GM12878 (cell line): Measurements from ENCODE around the gene MSH5. TPM values are rescaled to one million over a fixed set of nuclear protein-coding genes. Genes with fewer than 3 reads are reported as not detected.

Experiments
- BACH1 ChIP-seq: fragments of 450-650 bp; IDR thresholded peaks from 2 replicates; pipeline ENCODE4 v1.6.1; 2017; ENCODE audit warnings: mild to moderate bottlenecking, borderline replicate concordance
- CBX3 ChIP-seq: fragments of 200-600 bp; sonication (generic); IDR thresholded peaks from 2 replicates; pipeline ENCODE4 v1.6.1; 2016; ENCODE audit warnings: low read depth, borderline replicate concordance
- CREM ChIP-seq: IDR thresholded peaks from 2 replicates; pipeline ENCODE4 v1.6.1; 2014; ENCODE audit warnings: antibody characterized with exemption, low read depth
- EP300 ChIP-seq, 2 experiments: fragments of 150-350 bp in 1 of 2; IDR thresholded peaks; 2 replicates each; pipeline ENCODE4 v1.6.1; 2011 to 2012; ENCODE audit warnings: low read depth in 2 of 2, low read length in 2 of 2, borderline replicate concordance in 1 of 2, improper control_type of control experiment in 1 of 2, inconsistent platforms in 1 of 2; ENCODE audit not compliant: control insufficient read depth in 1 of 2
- EZH2 ChIP-seq: IDR thresholded peaks from 2 replicates; pipeline ENCODE4 v1.6.1; 2012; ENCODE audit warnings: low read depth, mild to moderate bottlenecking, control low read depth, inconsistent platforms, low read length, borderline replicate concordance; ENCODE audit not compliant: control insufficient read depth
- HDGF ChIP-seq: fragments of 450-650 bp; IDR thresholded peaks from 2 replicates; pipeline ENCODE4 v1.6.1; 2016; ENCODE audit warnings: antibody characterized with exemption
- KAT2A ChIP-seq: conservative IDR thresholded peaks from 2 replicates; pipeline ENCODE4 v1.6.1; 2011; ENCODE audit warnings: low read depth, low read length; ENCODE audit not compliant: control insufficient read depth
- LARP7 ChIP-seq: fragments of 450-650 bp; IDR thresholded peaks from 2 replicates; pipeline ENCODE4 v1.6.1; 2017; ENCODE audit warnings: mild to moderate bottlenecking
- MTA3 ChIP-seq: IDR thresholded peaks from 2 replicates; pipeline ENCODE4 v1.6.1; 2012; ENCODE audit warnings: low read length, inconsistent platforms, borderline replicate concordance
- NR2C1 ChIP-seq: fragments of 450-650 bp; IDR thresholded peaks from 2 replicates; pipeline ENCODE4 v1.6.1; 2017; ENCODE audit warnings: antibody characterized with exemption, mild to moderate bottlenecking, moderate library complexity
- NRF1 ChIP-seq: conservative IDR thresholded peaks from 2 replicates; pipeline ENCODE4 v1.6.1; 2011; ENCODE audit warnings: mild to moderate bottlenecking, low read depth, low read length, improper control_type of control experiment
- RAD21 ChIP-seq: IDR thresholded peaks from 2 replicates; pipeline ENCODE4 v1.6.1; 2011; ENCODE audit warnings: mild to moderate bottlenecking, low read depth, low read length, moderate library complexity; ENCODE audit not compliant: insufficient read depth
- RCOR1 ChIP-seq: conservative IDR thresholded peaks from 2 replicates; pipeline ENCODE4 v1.6.1; 2012; ENCODE audit warnings: low read depth, low read length, improper control_type of control experiment
- TARDBP ChIP-seq: IDR thresholded peaks from 2 replicates; pipeline ENCODE4 v1.6.1; 2016; ENCODE audit warnings: borderline replicate concordance
- TBL1XR1 ChIP-seq: IDR thresholded peaks from 2 replicates; pipeline ENCODE4 v1.6.1; 2012; ENCODE audit warnings: low read depth, low read length, improper control_type of control experiment
- TCF3 ChIP-seq: IDR thresholded peaks from 2 replicates; pipeline ENCODE4 v1.6.1; 2012; ENCODE audit warnings: low read depth, mild to moderate bottlenecking, low read length, borderline replicate concordance; ENCODE audit not compliant: insufficient read depth
- TCF7 ChIP-seq: IDR thresholded peaks from 2 replicates; pipeline ENCODE4 v1.6.1; 2014; ENCODE audit warnings: antibody characterized with exemption, borderline replicate concordance
- ZNF24 ChIP-seq: fragments of 450-650 bp; IDR thresholded peaks from 2 replicates; pipeline ENCODE4 v1.6.1; 2017; ENCODE audit warnings: antibody characterized with exemption, mild to moderate bottlenecking
- polyA plus RNA-seq, 11 experiments: library from polyadenylated mRNA; depleted of rRNA in 4 of 11; unstranded in 6 of 11; stranded (reverse) in 5 of 11; fragments of >200 nt; fragmentation: Nextera tagmentation in 4 of 11; fragmentation: Illumina TruSeq in 1 of 11; extraction: Ambion mirVana in 4 of 11; extraction: Trizol in 1 of 11; gene quantifications; 1 replicate in 1 of 11; 2 replicates in 10 of 11; pipeline versions ENCODE4 v1.2.1 to v1.2.3, GENCODE V29; 2011 to 2016; ENCODE audit warnings: inconsistent platforms in 2 of 11, missing spikeins in 2 of 11, low read depth in 1 of 11
- total RNA-seq, 4 experiments: library from RNA; depleted of rRNA in 3 of 4; stranded (reverse); fragments of >200 nt in 3 of 4; fragmentation: Illumina TruSeq in 1 of 4; extraction: Trizol in 1 of 4; gene quantifications; 2 replicates each; pipeline versions ENCODE4 v1.2.1 to v1.2.3, GENCODE V29; 2013 to 2021
- TF ChIP-seq, protein P1 (sequence below): fragments of 450-650 bp; formaldehyde crosslinking; IDR thresholded peaks from 2 replicates; pipeline ENCODE4 v1.4.0; 2020; ENCODE audit warnings: mild to moderate bottlenecking, moderate library complexity
- TF ChIP-seq, protein P2 (sequence below), 3 experiments: IDR thresholded peaks in 2 of 3; conservative IDR thresholded peaks in 1 of 3; 2 replicates each; pipeline ENCODE4 v1.5.1; 2011; ENCODE audit warnings: low read depth in 3 of 3, low read length in 3 of 3, mild to moderate bottlenecking in 3 of 3, control low read depth in 2 of 3, moderate library complexity in 2 of 3, inconsistent platforms in 1 of 3, mixed read lengths in 1 of 3; ENCODE audit not compliant: control insufficient read depth in 2 of 3, insufficient read depth in 1 of 3; ENCODE audit errors: extremely low read depth in 1 of 3
- TF ChIP-seq, protein P3 (sequence below): IDR thresholded peaks from 2 replicates; pipeline ENCODE4 v1.6.1; 2011; ENCODE audit warnings: low read depth, mild to moderate bottlenecking, low read length, moderate library complexity, borderline replicate concordance; ENCODE audit errors: extremely low read depth
- TF ChIP-seq, protein P4 (sequence below): IDR thresholded peaks from 2 replicates; pipeline ENCODE4 v1.6.1; 2012; ENCODE audit warnings: low read length, inconsistent platforms

MSH5 gene
- total and polyA plus RNA-seq, 10 of the 15 experiments (the other 5 are each of a cell fraction or from before 2014, with no cell fraction given): 9.1 to 52.7 (median 30.0) TPM

DNA sequence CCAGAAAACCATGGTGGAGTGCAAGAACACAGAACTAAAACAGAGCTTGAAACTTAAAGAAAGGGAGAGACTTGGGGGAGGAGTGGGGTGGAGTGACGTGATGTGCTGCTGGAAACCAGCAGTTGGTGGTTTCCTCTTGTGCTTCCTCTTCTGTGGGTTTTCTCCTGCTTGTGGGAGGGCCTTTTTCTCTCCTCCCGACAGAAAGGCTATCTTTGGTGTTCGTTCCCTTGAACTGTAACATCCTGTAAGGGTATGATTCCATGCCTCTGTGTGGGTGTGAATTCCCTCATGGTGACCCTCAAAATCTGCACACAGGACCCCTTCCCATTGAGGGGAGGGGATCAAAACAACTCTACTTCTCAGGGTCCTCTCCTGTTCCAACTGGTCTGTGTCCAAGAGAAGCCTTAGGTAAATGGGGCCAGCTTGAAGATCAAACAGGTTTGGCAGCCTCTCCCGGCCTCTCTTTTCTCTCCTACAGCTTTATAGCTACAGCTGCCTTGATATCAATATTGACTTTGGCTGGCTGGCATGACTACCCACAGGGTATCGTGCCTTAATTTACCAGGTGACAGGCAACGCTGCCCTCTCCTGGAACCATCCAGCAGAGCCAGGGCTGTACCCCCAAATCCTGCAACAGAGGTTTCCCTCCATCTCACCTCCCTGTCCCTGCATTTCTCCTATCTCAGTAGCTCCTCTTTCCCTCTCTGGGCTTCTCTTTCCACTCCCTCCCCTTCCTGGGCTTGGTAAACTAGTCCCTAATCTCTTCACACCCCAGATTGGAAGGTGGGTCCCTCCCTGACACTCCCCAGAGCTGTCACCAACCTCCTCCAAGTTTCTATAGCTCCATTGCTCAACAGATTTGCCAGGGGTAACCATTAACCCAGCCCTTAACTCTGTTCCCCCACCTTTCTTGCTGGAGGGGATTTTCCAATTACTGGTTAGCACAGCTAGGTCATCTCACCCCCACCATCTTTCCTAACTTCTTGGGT, 1.5 kb upstream of the MSH5 start (continued):
- TF ChIP-seq, protein P1, sequence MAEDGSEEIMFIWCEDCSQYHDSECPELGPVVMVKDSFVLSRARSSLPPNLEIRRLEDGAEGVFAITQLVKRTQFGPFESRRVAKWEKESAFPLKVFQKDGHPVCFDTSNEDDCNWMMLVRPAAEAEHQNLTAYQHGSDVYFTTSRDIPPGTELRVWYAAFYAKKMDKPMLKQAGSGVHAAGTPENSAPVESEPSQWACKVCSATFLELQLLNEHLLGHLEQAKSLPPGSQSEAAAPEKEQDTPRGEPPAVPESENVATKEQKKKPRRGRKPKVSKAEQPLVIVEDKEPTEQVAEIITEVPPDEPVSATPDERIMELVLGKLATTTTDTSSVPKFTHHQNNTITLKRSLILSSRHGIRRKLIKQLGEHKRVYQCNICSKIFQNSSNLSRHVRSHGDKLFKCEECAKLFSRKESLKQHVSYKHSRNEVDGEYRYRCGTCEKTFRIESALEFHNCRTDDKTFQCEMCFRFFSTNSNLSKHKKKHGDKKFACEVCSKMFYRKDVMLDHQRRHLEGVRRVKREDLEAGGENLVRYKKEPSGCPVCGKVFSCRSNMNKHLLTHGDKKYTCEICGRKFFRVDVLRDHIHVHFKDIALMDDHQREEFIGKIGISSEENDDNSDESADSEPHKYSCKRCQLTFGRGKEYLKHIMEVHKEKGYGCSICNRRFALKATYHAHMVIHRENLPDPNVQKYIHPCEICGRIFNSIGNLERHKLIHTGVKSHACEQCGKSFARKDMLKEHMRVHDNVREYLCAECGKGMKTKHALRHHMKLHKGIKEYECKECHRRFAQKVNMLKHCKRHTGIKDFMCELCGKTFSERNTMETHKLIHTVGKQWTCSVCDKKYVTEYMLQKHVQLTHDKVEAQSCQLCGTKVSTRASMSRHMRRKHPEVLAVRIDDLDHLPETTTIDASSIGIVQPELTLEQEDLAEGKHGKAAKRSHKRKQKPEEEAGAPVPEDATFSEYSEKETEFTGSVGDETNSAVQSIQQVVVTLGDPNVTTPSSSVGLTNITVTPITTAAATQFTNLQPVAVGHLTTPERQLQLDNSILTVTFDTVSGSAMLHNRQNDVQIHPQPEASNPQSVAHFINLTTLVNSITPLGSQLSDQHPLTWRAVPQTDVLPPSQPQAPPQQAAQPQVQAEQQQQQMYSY (CRISPR knock-in tag): no peak
- TF ChIP-seq RCOR1 (no peak), TCF3 (no peak), NR2C1 (no peak), MTA3 (no peak), TCF7 (no peak), KAT2A (no peak), LARP7 (peak; percentile 35; the same call in 1 of the 2 replicates), TARDBP (no peak), HDGF (peak; percentile 16; the same call in 1 of the 2 replicates), EZH2 (no peak), EP300 (IDR thresholded peaks at IDR 0.05; ENCODE audit: borderline replicate concordance in 1 of 2, control insufficient read depth in 1 of 2, low read depth in 2 of 2, low read length in 2 of 2) (peak; percentile 61 to 73; a peak in 3 of 4 replicates), CREM (peak; percentile 82), ZNF24 (peak; percentile 90), TBL1XR1 (no peak; the same call in 1 of the 2 replicates), BACH1 (no peak; the same call in 1 of the 2 replicates), NRF1 (no peak), CBX3 (no peak), RAD21 (0 out of 2 replicates have a peak, but pooled peaks have one; percentile 5)
- TF ChIP-seq, protein P2, sequence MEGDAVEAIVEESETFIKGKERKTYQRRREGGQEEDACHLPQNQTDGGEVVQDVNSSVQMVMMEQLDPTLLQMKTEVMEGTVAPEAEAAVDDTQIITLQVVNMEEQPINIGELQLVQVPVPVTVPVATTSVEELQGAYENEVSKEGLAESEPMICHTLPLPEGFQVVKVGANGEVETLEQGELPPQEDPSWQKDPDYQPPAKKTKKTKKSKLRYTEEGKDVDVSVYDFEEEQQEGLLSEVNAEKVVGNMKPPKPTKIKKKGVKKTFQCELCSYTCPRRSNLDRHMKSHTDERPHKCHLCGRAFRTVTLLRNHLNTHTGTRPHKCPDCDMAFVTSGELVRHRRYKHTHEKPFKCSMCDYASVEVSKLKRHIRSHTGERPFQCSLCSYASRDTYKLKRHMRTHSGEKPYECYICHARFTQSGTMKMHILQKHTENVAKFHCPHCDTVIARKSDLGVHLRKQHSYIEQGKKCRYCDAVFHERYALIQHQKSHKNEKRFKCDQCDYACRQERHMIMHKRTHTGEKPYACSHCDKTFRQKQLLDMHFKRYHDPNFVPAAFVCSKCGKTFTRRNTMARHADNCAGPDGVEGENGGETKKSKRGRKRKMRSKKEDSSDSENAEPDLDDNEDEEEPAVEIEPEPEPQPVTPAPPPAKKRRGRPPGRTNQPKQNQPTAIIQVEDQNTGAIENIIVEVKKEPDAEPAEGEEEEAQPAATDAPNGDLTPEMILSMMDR (IDR thresholded peaks at IDR 0.05 in 2 of 3, conservative IDR thresholded peaks at IDR 0.05 in 1 of 3; ENCODE audit: control insufficient read depth in 2 of 3, extremely low read depth in 1 of 3, insufficient read depth in 1 of 3, low read depth in 3 of 3, low read length in 3 of 3): peak; percentile 28 to 32 (median 30); a peak in 2 of 6 replicates
- TF ChIP-seq, protein P3, sequence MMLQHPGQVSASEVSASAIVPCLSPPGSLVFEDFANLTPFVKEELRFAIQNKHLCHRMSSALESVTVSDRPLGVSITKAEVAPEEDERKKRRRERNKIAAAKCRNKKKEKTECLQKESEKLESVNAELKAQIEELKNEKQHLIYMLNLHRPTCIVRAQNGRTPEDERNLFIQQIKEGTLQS: no peak
- TF ChIP-seq, protein P4, sequence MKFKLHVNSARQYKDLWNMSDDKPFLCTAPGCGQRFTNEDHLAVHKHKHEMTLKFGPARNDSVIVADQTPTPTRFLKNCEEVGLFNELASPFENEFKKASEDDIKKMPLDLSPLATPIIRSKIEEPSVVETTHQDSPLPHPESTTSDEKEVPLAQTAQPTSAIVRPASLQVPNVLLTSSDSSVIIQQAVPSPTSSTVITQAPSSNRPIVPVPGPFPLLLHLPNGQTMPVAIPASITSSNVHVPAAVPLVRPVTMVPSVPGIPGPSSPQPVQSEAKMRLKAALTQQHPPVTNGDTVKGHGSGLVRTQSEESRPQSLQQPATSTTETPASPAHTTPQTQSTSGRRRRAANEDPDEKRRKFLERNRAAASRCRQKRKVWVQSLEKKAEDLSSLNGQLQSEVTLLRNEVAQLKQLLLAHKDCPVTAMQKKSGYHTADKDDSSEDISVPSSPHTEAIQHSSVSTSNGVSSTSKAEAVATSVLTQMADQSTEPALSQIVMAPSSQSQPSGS: no peak
